WTC11 (cell line): ENCODE measurements around the gene CRTC3.

Experiments
- CTCF ChIP-seq: fragments of 200-600 bp; IDR thresholded peaks from 2 replicates; pipeline ENCODE4 v1.8.0; 2022; ENCODE audit warnings: antibody characterized with exemption
- ELF4 ChIP-seq: sonication (generic); formaldehyde crosslinking; IDR thresholded peaks from 2 replicates; pipeline ENCODE4 v1.8.1; 2022; ENCODE audit warnings: low read depth, mild to moderate bottlenecking, moderate library complexity, missing genetic modification reagents
- ZNF512 ChIP-seq: sonication (generic); formaldehyde crosslinking; IDR thresholded peaks from 2 replicates; pipeline ENCODE4 v1.8.1; 2022; ENCODE audit warnings: missing genetic modification reagents, borderline replicate concordance
- TF ChIP-seq, protein P1 (sequence below): sonication (generic); formaldehyde crosslinking; IDR thresholded peaks from 2 replicates; pipeline ENCODE4 v1.8.1; 2022; ENCODE audit warnings: low read depth, missing genetic modification reagents, borderline replicate concordance

GRCh38 chr15:90512981-90513380 lies 16.7 kb upstream of the CRTC3 start:
- TF ChIP-seq, protein P1, sequence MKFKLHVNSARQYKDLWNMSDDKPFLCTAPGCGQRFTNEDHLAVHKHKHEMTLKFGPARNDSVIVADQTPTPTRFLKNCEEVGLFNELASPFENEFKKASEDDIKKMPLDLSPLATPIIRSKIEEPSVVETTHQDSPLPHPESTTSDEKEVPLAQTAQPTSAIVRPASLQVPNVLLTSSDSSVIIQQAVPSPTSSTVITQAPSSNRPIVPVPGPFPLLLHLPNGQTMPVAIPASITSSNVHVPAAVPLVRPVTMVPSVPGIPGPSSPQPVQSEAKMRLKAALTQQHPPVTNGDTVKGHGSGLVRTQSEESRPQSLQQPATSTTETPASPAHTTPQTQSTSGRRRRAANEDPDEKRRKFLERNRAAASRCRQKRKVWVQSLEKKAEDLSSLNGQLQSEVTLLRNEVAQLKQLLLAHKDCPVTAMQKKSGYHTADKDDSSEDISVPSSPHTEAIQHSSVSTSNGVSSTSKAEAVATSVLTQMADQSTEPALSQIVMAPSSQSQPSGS (CRISPR knock-in tag): no peak
- TF ChIP-seq ELF4 (no peak), ZNF512 (CRISPR knock-in tag) (no peak), CTCF (no peak)
